ELF-1 (cell line): ENCODE data around the gene RADIL.

ENCODE experiments used
- DNase-seq: peaks from one replicate; pipeline ENCODE4 v3.0.0-alpha.2; 2016; ENCODE audit warnings: low read depth, low spot score

The RADIL gene

DNA sequence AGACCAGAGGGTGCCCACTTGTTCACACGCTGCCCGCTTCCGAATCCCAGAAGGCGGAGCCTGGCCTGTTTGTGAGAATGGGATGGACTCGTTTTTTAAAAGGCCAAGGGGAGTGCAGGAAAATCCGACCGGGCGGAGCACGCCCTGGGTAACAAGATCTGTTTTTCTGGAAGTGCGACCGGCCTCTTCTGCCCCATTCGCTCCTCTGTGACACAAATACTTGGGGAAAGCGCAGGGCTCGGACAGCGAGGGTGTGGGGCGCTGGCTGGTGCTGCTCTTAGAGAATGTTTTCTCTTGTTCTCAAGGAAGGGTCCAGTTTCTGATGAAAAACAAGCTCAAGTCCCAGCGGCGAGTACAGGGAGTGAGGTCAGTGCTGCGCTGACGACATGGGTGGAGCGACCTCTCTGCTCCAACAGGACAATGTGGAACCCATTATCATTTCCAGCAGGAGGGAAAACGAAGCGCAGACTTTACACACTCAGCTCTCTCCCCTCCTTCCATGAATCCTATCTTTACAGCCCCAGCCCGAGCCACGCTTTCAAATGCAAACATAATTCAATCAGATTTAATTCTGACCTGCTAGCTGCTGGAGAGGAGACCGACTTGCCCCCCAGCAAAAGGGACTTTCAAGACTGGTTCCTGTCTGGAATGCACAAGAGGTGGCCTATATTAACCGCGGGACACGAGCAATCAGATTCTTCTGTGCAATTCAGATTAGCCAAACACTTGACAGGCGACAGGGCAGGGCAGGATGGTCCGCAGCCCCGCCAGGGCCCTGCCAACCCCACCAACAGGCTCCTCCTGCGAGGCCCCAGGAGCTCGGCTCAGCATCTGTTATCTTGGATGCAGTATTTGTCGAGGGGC is 1.1 kb downstream of the RADIL start:
- peak; percentile 85 for DNase-seq

DNA sequence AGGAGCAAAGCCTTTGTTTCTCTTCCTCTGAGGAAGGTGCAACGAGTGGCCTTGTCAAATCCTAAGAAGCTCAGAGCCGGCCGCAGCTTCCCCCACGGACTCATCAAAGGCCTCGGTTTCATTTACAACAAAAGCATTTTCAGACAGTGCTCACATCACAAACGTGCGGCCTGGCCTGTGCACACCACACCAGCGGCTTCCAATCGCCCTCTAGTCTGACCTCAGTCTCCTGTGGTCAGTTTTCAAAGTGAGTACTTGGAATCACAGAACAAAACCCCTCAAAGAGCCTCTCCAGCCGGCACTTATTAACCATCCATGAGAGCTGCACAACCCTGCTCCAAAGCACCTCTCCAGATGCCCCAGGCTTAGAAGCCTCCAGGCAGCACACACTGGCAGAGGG is 3.3 kb downstream of the RADIL start:
- DNase-seq: peak; percentile 13

DNA sequence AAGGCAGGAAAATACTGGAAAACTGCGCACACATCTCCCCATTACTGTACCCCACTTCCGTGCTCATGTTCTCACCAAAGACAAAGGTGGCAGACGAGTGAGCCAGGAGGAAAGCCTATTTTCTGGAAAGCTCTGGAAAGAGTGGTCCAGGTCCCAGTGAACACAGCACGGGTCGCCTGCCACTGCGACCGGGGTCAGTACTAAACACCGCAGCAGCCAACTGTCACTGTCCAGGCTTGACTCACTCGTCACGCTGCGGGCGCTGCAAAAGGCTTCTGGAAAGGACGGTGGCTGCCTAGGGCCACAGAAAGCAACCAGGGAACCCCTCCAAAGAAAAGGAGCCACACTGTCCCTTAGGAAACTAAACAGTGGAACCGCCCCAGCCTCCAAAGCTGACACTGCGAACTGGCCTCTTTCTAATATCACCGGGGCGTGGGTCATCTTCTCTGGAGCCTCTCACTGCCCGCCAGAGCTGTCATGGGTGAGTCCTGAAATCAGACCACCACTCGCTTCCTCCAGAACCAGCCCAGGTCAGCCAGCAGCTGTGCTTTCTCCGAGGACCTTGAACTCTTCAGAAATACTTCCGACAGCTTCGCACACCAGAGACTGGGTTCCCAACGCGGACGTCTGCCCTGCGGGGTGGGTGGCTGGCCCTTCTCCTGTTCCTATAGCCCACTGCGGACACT is 4.0 kb downstream of the RADIL start:
- peak; percentile 14 for DNase-seq

DNA sequence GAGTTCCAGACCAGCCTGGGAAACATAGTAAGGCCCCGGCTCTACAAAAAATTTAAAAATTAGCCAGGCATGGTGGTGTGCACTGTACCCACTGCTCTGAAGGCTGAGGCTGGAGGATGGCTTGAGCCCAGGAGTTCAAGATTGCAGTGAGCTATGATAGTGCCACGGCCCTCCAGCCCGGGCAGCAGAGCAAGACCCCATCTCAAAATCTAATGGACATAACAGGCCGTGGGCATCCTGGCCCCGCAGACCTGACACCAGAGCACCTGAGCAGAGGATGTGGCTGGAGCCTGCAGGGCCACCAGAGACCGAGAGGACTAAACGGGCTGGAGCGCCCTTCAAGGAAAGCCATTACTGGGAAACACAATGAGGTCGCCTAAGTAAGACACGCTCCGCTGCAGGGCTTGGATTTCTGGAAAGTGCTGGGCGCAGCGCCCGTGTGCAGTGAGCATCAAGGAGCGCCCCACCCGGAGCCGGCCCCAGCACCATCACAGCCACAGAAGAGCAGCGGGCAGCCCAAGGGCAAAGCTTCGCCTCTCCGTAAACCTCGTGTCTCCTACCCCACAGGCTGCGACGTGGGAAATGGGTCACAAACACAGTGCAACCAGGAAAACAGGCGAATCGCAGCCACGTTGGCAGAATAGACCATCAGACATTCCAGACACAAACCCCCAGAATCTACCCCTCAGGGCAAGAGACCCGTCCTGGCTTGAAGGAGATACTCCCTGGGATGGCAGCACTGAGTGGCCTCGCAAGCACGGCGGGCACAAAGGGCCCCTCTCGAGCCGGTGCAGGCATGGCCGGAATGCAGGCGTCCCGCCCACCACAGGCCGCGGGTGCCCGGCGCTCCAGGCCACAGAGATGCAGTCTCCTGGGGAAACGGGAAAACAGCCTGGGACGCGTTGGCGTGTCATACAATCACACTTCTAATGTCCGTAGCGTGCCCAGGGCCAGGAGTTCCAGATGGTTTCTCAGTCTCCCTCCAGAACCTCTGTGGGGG is 4.9 kb downstream of the RADIL start:
- DNase-seq: peak; percentile 53

DNA sequence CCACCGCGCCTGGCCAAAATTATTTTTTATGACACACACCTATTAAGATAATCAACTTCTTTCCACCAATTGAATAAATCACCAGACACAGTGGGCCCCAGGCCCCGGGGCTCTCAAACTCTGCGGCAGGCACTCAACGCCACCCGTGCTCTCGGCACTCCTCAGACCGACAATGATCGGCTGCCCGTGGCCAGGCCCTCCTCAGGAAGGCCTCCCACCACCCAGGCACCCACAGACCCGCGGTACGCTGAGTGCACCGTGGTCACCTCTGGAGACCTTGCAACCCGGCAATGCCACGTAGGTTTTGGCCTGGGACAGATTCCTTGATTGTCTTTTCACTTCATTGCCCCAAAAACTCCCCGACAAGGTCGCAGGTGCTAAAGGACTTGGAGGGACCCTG is 6.9 kb downstream of the RADIL start:
- no peak for DNase-seq

GRCh38 chr7:4875391-4875790 is 8.1 kb downstream of the RADIL start:
- DNase-seq: no peak

- DNase-seq: no peak
These were observed 10.2 kb downstream of the RADIL start for GRCh38 chr7:4873071-4873944.

DNA sequence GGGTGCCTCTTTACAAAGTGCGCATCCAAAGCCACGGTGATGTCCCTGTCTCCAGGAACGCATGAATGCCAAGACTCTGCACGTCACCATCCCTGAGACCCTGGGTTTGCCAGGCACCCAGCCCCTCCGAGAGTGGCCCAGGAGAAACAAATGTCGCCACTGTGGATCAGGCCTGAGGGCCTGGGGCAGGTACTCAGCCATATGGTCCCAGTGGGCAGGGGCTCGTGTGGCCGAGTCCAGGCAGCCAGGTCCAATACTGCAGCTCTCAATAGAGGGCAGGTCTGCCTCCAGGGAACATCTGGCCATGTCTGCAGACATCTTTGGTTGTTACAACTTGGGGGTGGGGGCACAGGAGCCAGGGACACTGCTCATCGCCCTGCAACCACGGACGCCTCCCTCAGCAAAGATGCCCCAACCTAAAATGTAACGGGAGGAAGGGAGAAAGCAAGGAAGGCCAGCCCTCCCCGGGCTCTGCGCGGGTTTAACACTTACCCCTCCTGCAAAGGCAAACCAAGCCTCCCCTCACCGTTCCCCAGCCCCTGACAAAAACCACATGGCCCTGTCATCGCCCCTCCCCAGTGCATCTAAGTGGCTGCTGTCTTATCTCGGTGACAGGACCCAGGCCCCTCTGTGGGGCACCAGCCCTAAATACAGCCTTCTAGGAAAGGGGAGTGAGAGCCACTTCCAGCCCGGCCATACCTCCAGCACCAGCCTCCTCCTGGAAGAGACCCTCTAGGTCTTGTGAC is 11.4 kb downstream of the RADIL start:
- DNase-seq: peak; percentile 81

DNA sequence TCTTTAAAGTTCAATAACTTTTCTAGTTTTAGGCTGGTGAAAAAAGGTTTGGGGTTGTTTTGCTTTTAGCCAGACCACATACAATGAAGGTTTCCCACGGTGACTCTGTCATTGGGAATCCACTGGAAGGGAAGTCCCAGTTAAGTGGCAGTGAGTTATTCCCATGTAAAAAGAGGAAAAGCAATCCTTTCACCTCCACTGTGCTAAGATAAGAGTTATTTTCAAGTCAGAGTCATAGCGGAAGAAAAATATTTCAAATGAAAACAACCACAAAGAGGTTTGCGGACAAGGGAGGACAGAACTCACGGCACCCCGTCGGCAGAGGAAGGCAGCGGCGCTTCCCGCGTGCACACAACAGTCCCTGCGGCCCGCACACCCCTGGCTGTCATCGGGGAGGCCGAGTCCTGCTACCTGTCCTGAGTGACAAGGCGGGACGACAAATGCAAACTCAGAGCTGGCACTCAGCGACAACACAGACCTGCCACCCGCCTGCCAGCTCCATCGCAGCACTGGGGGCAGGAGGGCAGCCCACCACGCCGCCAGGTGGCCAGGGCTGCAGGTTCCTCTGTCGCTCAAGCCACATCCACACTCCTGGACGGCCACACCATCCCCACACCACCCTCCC is 12.3 kb downstream of the RADIL start:
- DNase-seq: no peak

- no peak for DNase-seq
These were observed 15.0 kb downstream of the RADIL start for GRCh38 chr7:4868493-4868892.

DNA sequence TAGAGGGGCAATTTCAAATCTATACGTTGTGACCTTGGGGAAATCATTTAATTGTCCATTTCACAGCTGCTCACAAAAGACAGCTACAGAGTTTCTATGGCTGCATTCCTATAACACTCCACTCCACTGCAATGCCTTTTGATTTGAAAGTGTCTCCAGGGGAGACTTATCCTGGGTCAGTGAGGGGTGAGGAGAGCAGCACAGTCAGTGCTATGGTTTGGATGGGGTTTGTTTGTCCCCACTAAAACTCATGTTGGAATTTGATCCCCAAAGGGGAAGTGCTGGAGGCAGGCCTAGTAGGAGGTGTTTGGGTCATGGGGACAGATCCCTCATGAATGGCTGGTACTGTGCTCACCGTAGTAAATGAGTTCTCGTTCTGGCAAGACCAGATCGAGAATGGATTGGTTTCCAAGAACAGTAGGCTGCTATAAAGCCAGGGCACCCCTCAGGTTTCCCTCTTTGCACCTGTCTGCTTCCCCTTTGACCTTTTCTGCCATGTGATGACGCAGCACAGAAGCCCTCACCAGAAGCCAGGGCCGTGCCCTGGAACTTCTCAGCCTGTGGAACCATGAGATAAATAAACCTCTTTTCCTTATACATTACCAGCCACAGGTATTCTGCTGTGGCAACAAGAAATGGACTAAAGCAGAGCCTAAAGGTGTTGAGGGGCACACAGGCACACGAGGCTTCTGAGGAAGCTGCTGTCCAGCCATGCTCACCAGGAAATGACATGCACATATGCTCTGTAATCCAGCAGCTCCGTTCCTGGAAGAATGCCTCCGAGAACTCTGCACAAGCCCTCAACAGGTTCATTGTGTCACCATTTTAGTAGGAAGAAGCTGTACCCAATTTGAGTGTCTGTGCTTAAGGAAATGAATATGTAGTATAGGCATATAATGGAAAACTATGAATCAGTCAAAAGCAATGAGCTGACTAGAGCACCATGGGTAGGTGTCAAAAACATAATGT is 16.7 kb downstream of the RADIL start:
- no peak for DNase-seq

DNA sequence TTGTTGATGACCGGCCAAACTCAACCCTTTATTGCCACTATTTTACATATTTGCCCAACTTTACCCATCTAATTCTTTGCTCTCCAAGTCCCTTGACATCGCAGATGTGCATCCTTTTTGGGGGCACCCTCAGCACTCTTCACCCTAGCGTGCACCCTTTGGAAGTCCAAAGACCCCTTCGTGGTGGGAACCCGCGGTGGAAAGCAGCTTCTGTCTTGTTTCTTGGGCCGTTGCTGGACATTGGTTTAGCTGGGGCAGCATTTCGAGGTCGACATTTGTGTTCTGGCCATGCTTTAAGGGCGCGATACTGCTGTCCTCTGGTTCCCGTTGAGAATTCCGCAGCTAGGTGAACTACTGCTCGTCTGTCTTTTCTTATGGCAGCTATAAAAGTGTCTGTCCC is 21.4 kb downstream of the RADIL start:
- DNase-seq: no peak

DNA sequence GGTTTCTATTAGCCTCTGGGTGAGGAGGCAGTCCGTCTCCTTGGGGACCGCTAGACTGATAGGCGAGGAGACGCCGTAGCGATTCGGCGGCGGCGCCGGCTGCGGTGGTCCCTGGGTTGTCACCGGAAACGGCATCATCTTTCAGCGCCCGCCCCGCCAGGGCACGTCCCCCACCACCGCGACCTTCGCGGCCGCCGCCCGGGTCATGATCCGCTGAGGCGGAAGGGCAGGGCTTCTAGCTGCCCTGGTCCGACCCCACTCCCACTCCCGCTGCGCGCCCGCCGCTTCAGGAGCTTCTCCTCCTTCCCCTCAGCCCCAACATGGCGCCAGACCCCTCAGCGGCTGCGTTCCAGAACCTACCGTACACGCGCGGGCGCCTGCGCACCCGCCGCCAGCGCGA is 21.8 kb downstream of the RADIL start, which contains the start of gene PAPOLB:
TSS of gene PAPOLB (minus strand) at position 358 of the 400 bp plus-strand sequence. CDS start at position 138, 220 bp downstream.
- DNase-seq: peak; percentile 66

GRCh38 chr7:4861227-4861626 is 22.3 kb downstream of the RADIL start:
- DNase-seq: no peak

DNA sequence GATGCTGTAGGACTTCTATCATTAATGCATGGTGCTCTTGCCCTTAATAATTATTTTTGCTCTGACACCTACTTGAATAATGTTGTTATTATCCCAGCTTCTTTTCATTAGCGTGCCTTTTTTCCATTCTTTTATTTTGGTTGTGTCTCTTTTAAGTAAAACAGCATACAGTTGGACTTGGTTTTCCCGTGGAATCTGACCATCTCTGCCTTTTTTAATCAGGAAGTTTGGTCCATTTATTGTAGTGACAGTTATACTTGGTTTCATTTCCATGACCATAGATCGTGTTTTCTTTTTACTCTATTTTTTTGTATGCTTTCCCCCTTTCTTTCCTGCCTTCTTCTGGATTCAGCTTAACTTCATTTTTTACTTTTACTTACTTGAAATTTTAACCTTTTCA is 26.3 kb downstream of the RADIL start:
- DNase-seq: no peak

- DNase-seq: no peak
These were observed 27.0 kb downstream of the RADIL start for GRCh38 chr7:4856336-4857057.

DNA sequence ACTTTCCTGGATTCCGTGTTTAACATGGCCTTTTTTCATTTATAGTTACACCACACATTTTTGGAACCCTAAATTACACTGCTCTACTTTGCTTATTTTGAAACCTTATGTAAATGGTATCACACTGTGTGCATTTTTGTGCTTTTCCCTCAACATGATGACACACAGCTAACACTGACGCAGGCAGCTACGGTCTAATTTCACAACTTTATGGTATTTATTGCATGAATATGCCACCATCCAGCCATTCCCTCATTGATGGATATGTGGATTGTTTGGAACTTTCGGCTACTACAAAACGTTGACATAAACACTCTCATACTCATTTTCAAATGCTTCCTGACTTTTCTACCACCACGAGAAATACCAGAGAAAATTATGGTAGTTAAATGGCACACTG is 28.6 kb downstream of the RADIL start:
- no peak for DNase-seq
